Neural crest cell (in vitro differentiated cells): ENCODE results near the gene GBA3. TPM values are rescaled to one million over a fixed set of nuclear protein-coding genes. Genes with fewer than 3 reads are reported as not detected.

Experiments used
- DNase-seq: peaks from one replicate; pipeline ENCODE4 v3.0.0; 2021; ENCODE audit warnings: low read depth, mixed read lengths, low spot score
- H3K27ac Mint-ChIP-seq: one replicate; pipeline ENCODE4 v1.8.0; 2021; ENCODE audit warnings: mild to moderate bottlenecking, mixed read lengths; ENCODE audit not compliant: unreplicated experiment
- H3K27me3 Mint-ChIP-seq: 2 replicates; pipeline ENCODE4 v1.8.0; 2021; ENCODE audit warnings: low read depth, mild to moderate bottlenecking, mixed read lengths
- H3K36me3 Mint-ChIP-seq: 2 replicates; pipeline ENCODE4 v1.8.0; 2021; ENCODE audit warnings: low read depth, mild to moderate bottlenecking, mixed read lengths
- H3K4me1 Mint-ChIP-seq: 2 replicates; pipeline ENCODE4 v1.8.0; 2021; ENCODE audit warnings: mixed read lengths
- H3K4me3 Mint-ChIP-seq: one replicate; pipeline ENCODE4 v1.8.0; 2021; ENCODE audit warnings: mild to moderate bottlenecking, mixed read lengths
- H3K9me3 Mint-ChIP-seq: 2 replicates; pipeline ENCODE4 v1.8.0; 2021; ENCODE audit warnings: mixed read lengths
- total RNA-seq: library from RNA; stranded (reverse); gene quantifications from 2 replicates; pipeline ENCODE4 v1.2.1, GENCODE V29; 2021
- TF ChIP-seq, protein P1 (sequence below): fragments of 200-600 bp; sonication (generic); conservative IDR thresholded peaks from 2 replicates; pipeline ENCODE4 v1.5.0; 2021; ENCODE audit warnings: antibody characterized with exemption, mild to moderate bottlenecking

GBA3 gene
- total RNA-seq, 1 donor from 2014 or later, result not detected

DNA sequence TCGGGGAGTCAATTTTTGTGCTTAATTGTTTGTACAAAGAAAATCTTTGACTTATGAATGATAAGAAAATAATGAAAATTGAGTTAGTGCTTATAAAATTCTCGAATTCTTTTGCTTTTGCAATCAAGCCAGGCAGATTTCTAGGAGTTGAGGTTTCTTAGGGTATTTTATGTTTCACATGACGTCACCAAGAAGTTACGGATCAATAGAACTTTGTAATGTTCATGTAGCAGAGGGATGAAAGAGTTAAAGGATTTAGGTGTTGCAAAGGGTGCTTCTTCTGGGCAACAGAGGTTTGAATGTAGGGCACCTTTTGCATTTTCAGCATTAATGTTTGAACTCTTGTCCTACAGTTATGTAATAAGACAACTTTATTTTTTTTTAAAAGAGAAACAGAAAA, 19.4 kb downstream of the GBA3 start:
- no peaks in the 10 kb centered on the region for H3K9me3 Mint-ChIP-seq
- TF ChIP-seq, protein P1, sequence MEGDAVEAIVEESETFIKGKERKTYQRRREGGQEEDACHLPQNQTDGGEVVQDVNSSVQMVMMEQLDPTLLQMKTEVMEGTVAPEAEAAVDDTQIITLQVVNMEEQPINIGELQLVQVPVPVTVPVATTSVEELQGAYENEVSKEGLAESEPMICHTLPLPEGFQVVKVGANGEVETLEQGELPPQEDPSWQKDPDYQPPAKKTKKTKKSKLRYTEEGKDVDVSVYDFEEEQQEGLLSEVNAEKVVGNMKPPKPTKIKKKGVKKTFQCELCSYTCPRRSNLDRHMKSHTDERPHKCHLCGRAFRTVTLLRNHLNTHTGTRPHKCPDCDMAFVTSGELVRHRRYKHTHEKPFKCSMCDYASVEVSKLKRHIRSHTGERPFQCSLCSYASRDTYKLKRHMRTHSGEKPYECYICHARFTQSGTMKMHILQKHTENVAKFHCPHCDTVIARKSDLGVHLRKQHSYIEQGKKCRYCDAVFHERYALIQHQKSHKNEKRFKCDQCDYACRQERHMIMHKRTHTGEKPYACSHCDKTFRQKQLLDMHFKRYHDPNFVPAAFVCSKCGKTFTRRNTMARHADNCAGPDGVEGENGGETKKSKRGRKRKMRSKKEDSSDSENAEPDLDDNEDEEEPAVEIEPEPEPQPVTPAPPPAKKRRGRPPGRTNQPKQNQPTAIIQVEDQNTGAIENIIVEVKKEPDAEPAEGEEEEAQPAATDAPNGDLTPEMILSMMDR, result no peak
- H3K27me3 Mint-ChIP-seq, result no peaks in the 10 kb centered on the region
- DNase-seq, result no peak
- no peak overlapping the region for H3K27ac Mint-ChIP-seq
- no peak overlapping the region for H3K4me3 Mint-ChIP-seq
- H3K4me1 Mint-ChIP-seq, result no peaks in the 10 kb centered on the region
- no peaks in the 10 kb centered on the region for H3K36me3 Mint-ChIP-seq

DNA sequence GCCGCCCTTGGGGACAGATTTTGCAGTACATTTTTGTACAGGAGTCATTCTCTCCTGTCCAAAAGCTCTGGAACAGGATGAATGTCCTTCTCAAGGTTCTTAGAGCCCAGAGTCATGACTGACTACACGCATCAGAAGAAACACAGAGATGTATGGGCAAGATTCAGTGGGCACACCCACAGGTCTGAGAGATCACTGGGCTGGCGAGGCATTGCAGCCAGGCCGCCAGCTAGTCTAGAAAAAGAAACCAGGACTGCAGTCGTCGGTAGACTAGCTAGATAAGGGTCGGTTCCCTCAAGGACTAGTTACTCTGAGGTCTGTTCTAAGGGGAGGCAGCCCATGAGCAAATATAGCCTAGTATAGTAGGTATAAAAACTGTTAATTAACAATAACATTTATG, 19.8 kb downstream of the GBA3 start:
- TF ChIP-seq, protein P1, result no peak
- H3K27me3 Mint-ChIP-seq, result no peaks in the 10 kb centered on the region
- no peaks in the 10 kb centered on the region for H3K36me3 Mint-ChIP-seq
- H3K27ac Mint-ChIP-seq, result no peak overlapping the region
- no peak overlapping the region for H3K4me3 Mint-ChIP-seq
- no peak for DNase-seq
- H3K9me3 Mint-ChIP-seq, result no peaks in the 10 kb centered on the region
- H3K4me1 Mint-ChIP-seq, result no peaks in the 10 kb centered on the region

DNA sequence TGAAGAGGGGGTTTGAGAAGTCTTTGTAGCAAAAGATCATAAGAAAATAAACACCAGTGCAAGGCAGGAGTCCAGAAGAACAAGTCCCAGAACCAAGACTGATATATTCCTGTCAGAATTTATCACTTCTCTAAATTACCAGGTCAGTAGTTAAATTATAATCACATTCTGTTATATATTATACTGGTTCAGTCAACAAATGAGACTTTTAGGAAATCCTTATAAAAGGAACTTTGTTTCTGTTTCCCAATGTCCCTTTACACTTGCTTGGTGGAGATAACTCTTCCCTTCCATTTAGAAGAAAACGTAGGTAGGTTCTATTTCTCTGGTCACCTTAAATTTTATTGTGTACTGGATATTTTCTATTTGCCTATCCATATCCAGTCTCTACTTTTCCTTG, 21.1 kb downstream of the GBA3 start:
- DNase-seq, result no peak
- Mint-ChIP-seq H3K27me3 (no peaks in the 10 kb centered on the region), H3K9me3 (no peaks in the 10 kb centered on the region), H3K27ac (no peak overlapping the region), H3K36me3 (no peaks in the 10 kb centered on the region), H3K4me1 (no peaks in the 10 kb centered on the region), H3K4me3 (no peak overlapping the region)
- TF ChIP-seq, protein P1, result no peak

DNA sequence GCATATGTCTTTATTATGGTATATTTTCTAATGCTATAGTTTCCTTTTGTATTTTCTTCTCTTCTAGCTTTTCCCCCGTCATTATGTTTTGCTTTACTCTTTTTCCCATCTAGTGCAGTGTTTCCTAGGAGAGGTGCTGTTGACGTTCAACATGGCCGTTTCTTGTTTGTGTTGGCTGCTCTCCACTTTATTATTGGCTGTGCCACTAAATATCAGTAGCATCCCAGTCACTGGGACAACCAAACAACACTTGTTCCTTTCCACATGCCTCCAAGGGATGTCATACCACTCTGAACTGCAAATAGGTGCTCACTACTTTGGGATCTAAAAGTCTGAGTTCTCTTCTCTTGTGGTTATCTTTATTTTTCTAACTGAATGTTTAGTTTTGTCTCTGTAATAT, 26.5 kb downstream of the GBA3 start:
- Mint-ChIP-seq H3K36me3 (no peaks in the 10 kb centered on the region), H3K4me3 (no peak overlapping the region), H3K4me1 (no peaks in the 10 kb centered on the region), H3K27me3 (no peaks in the 10 kb centered on the region), H3K27ac (no peak overlapping the region), H3K9me3 (no peaks in the 10 kb centered on the region)
- TF ChIP-seq, protein P1, result no peak
- DNase-seq, result no peak

DNA sequence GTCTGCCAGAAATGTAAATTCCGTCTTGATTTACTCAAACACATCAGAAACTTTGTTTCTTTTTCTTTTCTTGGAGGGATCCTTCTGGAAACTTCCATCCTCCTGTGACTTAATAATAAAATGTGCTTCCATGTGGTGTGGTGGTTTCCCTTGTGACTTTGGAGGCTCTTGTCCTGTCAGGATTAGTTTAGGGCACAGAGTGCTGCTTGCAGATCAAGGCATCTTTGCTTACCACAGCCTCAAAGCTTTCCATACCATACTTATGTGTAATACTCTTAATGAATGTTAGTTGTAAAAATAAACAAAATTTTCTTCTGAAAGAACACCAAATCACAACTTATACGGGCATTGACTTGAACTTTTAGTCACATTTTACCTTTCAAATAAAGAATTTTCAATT, 27.4 kb downstream of the GBA3 start:
- Mint-ChIP-seq H3K27ac (no peak overlapping the region), H3K4me1 (no peaks in the 10 kb centered on the region)

More for the DNA sequence above, 27.4 kb downstream of the GBA3 start:
- no peaks in the 10 kb centered on the region for H3K36me3 Mint-ChIP-seq
- no peak overlapping the region for H3K4me3 Mint-ChIP-seq
- no peaks in the 10 kb centered on the region for H3K27me3 Mint-ChIP-seq
- no peaks in the 10 kb centered on the region for H3K9me3 Mint-ChIP-seq
- no peak for DNase-seq
- TF ChIP-seq, protein P1, result no peak
